AG09319 (cell line): ENCODE results near the gene FGD3.

Source experiments
- DNase-seq: peaks from one replicate; pipeline ENCODE4 v3.0.0-alpha.2; 2010; ENCODE audit warnings: low read depth; ENCODE audit errors: extremely low read depth
- TF ChIP-seq, protein P1 (sequence below): IDR thresholded peaks from 2 replicates; pipeline ENCODE4 v1.5.1; 2011; ENCODE audit warnings: low read depth, mild to moderate bottlenecking, inconsistent platforms, low read length, moderate library complexity

The FGD3 gene

DNA sequence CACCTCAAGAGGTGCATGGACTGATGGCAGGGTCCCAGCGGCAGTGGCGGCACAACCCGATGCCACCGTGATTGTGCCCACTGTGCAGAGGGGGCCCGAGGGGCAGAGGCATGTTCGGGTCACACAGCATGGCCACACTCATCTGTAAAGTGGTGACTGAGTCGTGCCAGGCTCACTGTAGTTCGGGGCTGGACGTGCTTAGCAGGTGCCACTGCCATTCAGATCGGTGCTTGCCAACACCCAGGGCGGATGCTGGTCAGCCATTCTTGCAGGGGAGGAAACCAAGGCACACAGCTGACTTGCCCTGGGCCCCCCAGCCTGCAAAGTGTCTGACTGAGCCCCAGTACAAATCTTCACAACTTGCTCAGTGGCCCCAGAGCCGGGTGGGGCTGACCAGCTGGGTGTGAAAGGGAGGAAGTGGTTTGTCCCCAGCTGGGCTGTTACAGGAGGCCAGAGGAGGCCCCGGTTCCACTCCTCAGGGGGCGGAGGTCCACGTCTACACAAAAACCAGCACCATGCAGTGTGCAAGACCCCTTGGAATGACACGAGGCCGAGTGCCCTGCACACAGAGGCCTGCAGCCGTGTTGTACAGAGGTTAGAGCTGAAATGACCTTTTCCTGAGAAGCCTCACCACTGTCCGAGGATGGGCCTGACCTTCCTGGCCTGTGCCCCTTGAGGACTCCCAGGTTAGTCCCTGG lies 17.9 kb downstream of the FGD3 start:
- no peak for DNase-seq
- TF ChIP-seq, protein P1, sequence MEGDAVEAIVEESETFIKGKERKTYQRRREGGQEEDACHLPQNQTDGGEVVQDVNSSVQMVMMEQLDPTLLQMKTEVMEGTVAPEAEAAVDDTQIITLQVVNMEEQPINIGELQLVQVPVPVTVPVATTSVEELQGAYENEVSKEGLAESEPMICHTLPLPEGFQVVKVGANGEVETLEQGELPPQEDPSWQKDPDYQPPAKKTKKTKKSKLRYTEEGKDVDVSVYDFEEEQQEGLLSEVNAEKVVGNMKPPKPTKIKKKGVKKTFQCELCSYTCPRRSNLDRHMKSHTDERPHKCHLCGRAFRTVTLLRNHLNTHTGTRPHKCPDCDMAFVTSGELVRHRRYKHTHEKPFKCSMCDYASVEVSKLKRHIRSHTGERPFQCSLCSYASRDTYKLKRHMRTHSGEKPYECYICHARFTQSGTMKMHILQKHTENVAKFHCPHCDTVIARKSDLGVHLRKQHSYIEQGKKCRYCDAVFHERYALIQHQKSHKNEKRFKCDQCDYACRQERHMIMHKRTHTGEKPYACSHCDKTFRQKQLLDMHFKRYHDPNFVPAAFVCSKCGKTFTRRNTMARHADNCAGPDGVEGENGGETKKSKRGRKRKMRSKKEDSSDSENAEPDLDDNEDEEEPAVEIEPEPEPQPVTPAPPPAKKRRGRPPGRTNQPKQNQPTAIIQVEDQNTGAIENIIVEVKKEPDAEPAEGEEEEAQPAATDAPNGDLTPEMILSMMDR = no peak

DNA sequence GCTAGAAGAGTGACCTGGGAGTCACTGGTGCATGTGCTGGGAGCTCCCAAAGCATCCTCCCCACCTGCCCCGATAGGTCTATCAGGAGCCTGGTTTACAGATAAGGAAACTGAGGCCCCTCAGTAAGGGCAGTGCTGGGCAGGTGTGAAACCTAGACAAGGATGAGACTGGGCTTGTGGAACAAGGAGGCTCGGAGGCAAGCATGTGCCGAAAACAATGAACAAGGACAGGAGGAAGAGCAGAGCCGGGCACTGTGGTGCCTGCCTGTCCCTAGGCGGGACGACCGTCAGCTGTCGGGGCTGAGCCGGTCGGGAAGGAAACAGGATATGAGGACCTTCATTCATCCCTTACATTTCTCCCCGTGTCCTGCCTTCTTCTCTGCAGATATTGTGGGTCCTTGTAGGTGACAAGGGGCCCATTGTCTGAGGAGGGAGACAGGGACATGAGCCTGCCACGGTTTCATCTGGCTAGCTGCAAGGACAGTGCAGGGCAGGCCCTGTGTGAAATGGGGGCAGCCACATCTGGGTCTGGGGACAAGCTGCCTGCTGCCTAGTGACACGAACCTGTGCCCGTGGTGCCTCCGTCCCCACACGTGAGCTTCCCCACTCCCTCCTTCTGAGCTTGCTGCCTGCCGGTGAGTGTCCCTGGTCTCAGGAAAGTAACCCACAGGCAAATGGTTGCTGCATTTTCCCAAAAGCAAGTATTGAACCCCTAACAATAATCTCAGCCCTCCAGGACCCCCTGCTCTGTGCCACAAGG lies 18.6 kb downstream of the FGD3 start:
- TF ChIP-seq, protein P1 = no peak
- no peak for DNase-seq

DNA sequence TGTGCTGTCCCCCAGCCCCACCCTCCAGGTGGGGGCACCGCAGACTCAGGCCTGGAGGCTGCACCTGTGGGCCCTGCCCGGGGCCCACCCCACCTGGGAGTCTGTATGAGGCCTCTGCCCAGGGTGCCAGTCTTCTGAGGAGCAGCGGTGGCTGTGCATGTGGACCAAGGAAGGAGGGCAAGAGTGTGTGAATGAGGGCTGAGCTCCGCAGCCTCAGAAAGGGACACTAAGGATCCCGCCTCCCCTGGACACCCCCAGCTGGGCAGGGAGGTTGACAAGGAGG lies 19.1 kb downstream of the FGD3 start:
- no peak for DNase-seq
- TF ChIP-seq, protein P1 = no peak

DNA sequence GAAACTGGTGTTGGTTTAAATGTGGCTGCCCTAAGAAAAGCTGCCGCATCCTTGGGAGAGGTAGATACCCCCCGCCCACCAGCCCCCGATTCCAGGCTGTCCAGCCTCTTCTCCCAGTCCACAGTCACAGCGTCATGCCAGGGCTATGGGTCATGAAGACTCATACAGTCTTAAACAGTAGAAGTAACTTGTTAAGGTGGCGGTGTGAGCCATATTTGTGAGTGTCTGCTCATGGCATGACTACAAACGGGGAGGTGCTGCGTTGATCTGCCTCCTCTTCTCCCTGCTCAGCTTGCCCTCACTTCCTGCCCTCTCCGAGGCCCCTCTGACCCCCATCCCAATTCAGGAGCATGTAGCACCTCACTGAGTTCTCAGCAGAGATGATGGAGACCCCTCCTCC lies 20.8 kb downstream of the FGD3 start:
- TF ChIP-seq, protein P1 = no peak
- DNase-seq = no peak

DNA sequence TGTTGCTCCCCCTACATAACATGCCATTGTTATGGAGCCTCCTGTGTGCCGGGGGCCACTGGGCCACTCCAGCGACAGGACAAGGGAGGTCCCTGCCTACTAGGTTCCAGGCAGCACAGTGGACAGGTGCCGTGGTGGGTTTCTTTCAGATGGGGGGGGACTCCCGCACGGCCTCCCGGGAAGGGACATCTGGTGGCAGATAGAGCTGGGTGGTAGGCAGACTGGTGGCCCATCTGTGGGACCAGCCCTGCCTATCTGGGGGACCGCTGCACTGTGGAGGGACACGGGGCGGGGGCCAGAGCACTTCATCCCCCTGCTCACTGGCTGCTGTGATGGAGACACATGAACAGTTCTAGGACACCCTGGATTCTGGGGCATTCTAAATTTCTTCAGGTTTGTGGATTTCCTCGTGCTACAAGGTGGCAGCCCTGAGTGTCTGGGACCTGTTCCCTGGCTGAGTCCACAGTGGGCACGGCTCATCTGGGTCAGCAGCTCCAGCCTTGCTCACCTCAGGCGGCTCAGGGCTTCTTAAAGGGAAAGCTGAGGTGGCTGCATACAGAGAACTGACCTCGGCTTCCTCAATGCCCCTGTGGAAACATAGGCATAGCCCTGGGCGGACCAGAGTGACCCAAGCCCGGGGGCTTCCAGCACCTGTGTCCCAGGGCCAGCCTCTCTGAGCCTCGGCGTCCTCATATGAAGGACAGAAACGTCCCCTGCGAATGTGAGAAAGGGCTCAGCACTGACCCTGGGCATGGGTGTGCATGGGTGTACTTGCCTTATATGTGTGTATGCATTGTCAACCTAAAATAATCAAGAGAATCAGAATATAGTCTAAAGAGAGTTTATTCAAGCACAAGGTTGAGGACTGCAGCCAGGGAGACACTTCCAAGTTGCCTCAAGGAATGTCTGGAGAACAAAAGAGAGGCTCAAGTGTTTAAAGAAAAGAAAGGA lies 22.5 kb downstream of the FGD3 start:
- TF ChIP-seq, protein P1 = no peak
- DNase-seq = no peak

DNA sequence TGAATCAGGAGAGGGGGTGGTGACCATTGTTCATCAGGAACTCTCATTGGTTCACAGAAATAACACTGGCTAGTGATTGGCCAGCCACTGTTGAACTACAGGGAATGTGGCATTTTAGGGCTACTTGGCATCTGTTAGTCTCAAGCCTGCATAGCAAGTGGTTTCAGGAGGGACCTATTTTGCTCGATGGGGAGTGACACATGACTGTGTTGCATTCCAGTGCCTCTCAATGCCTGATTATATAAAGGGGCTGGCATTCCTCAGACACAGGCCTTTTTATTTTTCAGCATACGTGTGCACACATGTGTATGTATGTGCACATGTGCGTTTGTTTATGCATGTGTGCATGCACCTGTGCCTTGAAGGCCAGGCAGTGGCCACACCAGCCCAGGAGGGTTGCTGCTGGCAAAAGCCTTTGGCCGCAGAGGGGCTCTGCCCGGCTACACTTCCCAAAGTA lies 23.2 kb downstream of the FGD3 start:
- TF ChIP-seq, protein P1 = no peak
- no peak for DNase-seq
